Measurements from ENCODE around the gene ZNF778. TPM values are rescaled to one million over a fixed set of nuclear protein-coding genes. Genes with fewer than 3 reads are reported as not detected.

Gene ZNF778
- 8.7 TPM for total RNA-seq
- long read RNA-seq, partial matches to known transcripts, result 0 of 4 reads
- long read RNA-seq, other reads (novel, unspliced or antisense), result 4 of 4 reads

DNA sequence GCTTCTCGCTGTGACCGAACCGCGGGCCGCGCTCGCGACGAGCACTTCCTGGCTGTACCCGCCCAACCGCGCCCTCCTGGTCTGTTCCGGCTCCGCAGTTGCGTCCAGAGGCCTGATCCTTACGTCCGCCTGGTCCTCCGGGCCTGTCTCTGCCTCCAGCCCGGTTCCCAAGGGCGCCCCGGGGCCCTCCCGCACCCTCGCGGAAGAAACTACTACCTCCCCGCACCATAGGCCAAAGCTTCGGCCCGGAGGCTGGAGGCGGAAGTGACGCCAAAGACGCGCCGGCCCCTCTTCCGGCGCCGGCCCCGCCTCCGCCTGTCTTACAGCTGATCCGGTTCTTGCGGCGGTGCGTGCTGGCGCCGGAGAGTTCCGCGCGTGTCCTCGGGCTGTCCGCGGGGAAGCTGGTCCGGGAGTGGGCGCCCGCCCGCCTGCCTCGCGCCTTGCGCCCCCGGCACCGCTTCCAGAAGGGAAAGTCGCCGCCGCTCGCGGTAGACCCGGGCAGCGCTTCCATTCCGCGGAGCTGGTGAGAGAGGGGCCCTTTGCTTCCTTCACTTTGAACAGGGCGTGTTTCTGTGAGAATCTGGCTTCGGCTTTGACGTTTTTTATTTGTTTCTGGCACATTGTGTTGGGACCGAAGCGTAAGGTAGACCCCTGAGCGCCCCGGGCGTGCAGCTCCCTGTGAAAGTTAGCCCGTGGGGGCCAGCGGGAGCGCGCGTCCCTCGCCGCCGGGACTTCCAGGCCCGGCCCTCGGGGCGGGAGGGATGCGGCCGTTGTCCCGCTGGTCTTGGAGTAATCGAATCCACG, at the start of gene ZNF778:
ZNF778 (plus strand) TSS at position 316 of the 804 bp plus-strand sequence. CDS start 3,425 bp downstream, outside the sequence.
- Histone ChIP-seq H3K4me3 (peak within 1 kb of the TSS; percentile 90), H3K9me3 (replicated peaks) (no peaks in the 10 kb centered on the region), H3K27me3 (ENCODE audit: low read depth) (no peaks in the 10 kb centered on the region), H3K4me1 (peaks cover 33% of the 10 kb centered on the region), H3K27ac (replicated peaks) (peak within 1 kb of the TSS; percentile 97), H3K36me3 (peaks cover 20% of the 10 kb centered on the region)
- peak; percentile 85 for DNase-seq
- TF ChIP-seq CTCF (IDR thresholded peaks at IDR 0.05; ENCODE audit: borderline replicate concordance), result no peak
- intact Hi-C loops (cut with micrococcal nuclease), result loop anchor here (10.0 kb wide), 1 partner anchor 483 kb away; no protein-coding TSS in a partner anchor

DNA sequence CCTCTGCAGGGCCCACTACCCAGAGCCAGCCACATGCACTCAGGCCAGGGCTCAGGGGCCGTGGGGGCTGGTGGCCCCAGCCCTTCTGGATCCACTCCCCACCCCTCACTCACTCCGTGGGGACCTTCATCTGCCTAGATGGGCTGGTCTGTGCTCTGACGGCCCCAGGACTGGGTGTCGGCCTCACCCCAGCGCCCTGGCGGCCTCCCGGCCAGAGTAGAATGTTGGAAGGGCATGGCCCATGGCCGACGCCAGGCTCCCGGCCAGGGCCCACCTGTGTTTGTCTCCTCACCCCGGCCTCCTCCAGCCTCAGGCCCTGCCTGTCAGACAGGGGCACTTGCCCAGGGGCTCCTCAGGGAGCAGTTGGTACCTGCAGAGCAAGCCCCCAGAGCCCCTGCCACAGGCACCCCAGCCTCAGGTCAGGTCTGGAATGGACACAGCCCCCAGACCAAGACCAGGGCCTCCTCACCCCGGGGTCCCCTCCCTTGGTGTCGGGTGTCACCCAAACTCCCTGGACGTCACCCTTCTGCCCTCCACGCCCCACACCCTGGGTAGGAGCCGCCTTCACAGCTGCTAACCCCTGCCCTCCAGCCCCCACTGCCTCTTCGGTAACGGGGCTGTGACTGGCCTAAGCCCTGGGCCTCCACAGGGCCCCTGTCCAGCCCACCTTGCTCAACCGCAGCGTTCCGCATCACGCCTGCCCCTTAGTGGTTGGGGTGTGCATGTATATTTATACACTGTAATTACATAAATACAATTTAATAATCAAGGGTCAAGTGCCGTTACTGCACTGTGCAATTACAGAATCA, 48.9 kb upstream of the ZNF778 start:
- Histone ChIP-seq H3K27me3 (ENCODE audit: low read depth) (peaks cover 88% of the 10 kb centered on the region), H3K4me1 (peaks cover 24% of the 10 kb centered on the region), H3K36me3 (no peaks in the 10 kb centered on the region), H3K4me3 (no peak overlapping the region), H3K27ac (replicated peaks) (no peak overlapping the region), H3K9me3 (replicated peaks) (no peaks in the 10 kb centered on the region)
- intact Hi-C loops (cut with micrococcal nuclease), result no loop called here
- no peak for DNase-seq
- TF ChIP-seq CTCF (IDR thresholded peaks at IDR 0.05; ENCODE audit: borderline replicate concordance), result no peak

DNA sequence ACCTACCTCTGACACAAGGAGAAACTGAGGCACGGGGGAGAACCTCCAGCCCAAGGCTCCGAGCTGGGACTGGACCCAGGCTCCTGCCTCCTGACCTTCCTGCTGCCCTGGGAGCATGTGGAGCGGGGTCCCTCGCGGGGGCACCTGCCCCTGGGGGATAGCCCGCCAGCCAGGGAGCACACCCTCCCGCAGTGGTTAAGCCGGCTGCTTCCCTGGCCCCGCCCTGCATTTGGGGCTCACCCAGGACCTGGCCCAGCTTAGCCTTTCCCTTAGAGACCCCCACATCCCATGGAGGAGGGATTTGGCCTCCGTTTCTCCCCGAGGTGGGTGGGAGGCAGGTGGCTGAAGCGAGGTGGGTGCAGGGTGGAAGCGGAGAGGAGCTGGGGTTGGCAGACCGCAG, 47.7 kb upstream of the ZNF778 start:
- no peaks in the 10 kb centered on the region for H3K9me3 ChIP-seq (replicated peaks)
- H3K4me3 ChIP-seq, result no peak overlapping the region
- peaks cover 82% of the 10 kb centered on the region for H3K27me3 ChIP-seq (ENCODE audit: low read depth)
- TF ChIP-seq CTCF (IDR thresholded peaks at IDR 0.05; ENCODE audit: borderline replicate concordance), result no peak
- no peak for DNase-seq
- peaks cover 24% of the 10 kb centered on the region for H3K4me1 ChIP-seq
- H3K27ac ChIP-seq (replicated peaks), result no peak overlapping the region
- H3K36me3 ChIP-seq, result no peaks in the 10 kb centered on the region
- intact Hi-C loops (cut with micrococcal nuclease), result no loop called here

DNA sequence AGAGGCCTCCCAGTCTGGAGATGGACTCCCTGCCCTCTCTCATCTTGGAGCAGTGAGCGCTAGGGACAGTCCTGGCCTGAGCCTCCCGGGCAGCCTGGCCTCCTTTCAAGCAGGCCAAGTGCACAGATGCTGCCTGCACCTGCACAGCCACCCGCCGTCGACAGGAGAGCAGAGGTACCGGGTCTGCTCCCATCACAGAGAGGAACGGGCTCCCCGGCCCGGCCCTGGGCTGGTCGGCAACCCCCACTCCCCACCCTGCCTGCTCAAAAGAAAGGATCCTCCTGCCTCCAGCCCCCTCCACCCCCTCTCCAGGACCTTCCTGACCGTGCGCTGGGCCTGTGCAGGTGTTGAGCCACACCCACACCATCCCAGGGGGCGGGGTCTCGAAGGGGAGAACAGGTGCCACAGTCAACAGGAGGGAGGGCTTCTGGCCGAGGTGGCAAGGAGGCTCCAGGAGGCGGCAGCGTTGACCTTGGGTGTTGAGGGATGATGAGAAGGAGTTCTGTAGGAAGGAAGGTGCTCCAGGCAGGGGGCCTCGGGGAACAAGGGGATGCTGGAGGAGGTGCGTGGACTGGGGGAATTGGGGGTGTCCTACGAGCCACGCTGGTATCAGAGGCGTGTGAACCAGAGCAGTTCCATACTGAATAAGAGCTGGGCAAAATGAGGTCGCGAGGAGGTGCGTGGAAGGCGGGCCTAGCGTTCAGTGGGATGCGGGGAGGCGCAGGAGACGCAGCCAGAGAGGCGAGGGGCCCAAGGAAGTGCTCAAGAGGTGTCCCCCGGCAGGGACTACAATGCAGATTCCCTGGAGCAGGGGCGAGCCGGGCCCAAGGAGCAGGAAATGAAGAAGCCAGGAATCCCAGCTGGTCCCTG, 46.9 kb upstream of the ZNF778 start:
- no peaks in the 10 kb centered on the region for H3K9me3 ChIP-seq (replicated peaks)
- no peak for DNase-seq
- no peaks in the 10 kb centered on the region for H3K36me3 ChIP-seq
- H3K27ac ChIP-seq (replicated peaks), result no peak overlapping the region
- TF ChIP-seq CTCF (IDR thresholded peaks at IDR 0.05; ENCODE audit: borderline replicate concordance), result no peak
- intact Hi-C loops (cut with micrococcal nuclease), result no loop called here
- H3K4me1 ChIP-seq, result peaks cover 24% of the 10 kb centered on the region
- peaks cover 82% of the 10 kb centered on the region for H3K27me3 ChIP-seq (ENCODE audit: low read depth)
- H3K4me3 ChIP-seq, result peak overlapping the region; percentile 59
